Erythroblast (primary cell): ENCODE data around the gene ABHD12.

ENCODE experiments used
- GATA1 ChIP-seq: IDR thresholded peaks from 2 replicates; pipeline ENCODE4 v1.6.1; 2011; ENCODE audit warnings: low read depth, mild to moderate bottlenecking, control low read depth, low read length, moderate library complexity
- POLR2A ChIP-seq: IDR thresholded peaks from 2 replicates; pipeline ENCODE4 v1.6.1; 2011; ENCODE audit warnings: mild to moderate bottlenecking, low read length

- no peak for TF ChIP-seq POLR2A
- no peak for TF ChIP-seq GATA1
These were observed 83.4 kb downstream of the ABHD12 start for GRCh38 chr20:25306991-25307903.
